NT2/D1 (cell line): ENCODE measurements around the gene PLCL1.

Experiments used
- DNase-seq: peaks from one replicate; pipeline ENCODE4 v3.0.0-alpha.2; 2011; ENCODE audit warnings: low read depth, low spot score
- H3K27me3 ChIP-seq: 2 replicates; pipeline ENCODE4 v1.6.0; 2011; ENCODE audit warnings: mild to moderate bottlenecking; ENCODE audit not compliant: insufficient read length, insufficient read depth
- H3K36me3 ChIP-seq: 2 replicates; pipeline ENCODE4 v1.6.1; 2011; ENCODE audit warnings: mild to moderate bottlenecking, low read length, mixed read lengths; ENCODE audit not compliant: insufficient read depth, insufficient read length
- H3K4me1 ChIP-seq: 2 replicates; pipeline ENCODE4 v1.5.1; 2011; ENCODE audit not compliant: insufficient read depth, insufficient read length
- H3K4me3 ChIP-seq: 2 replicates; pipeline ENCODE4 v1.5.1; 2011; ENCODE audit warnings: low read depth; ENCODE audit not compliant: insufficient read length
- H3K9ac ChIP-seq: 2 replicates; pipeline ENCODE4 v1.6.0; 2011; ENCODE audit warnings: low read depth; ENCODE audit not compliant: insufficient read length
- H3K9me3 ChIP-seq: 2 replicates; pipeline ENCODE4 v1.5.1; 2011; ENCODE audit warnings: mild to moderate bottlenecking, low read length; ENCODE audit not compliant: insufficient read depth
- SUZ12 ChIP-seq: IDR thresholded peaks from 2 replicates; pipeline ENCODE4 v1.6.1; 2011; ENCODE audit not compliant: insufficient read length, insufficient read depth; ENCODE audit errors: extremely low read depth
- YY1 ChIP-seq: IDR thresholded peaks from 2 replicates; pipeline ENCODE4 v1.6.1; 2011; ENCODE audit not compliant: insufficient read length, insufficient read depth
- ZNF274 ChIP-seq: IDR thresholded peaks from 2 replicates; pipeline ENCODE4 v1.6.1; 2011; ENCODE audit warnings: mild to moderate bottlenecking, low read depth, low read length

PLCL1 gene

DNA sequence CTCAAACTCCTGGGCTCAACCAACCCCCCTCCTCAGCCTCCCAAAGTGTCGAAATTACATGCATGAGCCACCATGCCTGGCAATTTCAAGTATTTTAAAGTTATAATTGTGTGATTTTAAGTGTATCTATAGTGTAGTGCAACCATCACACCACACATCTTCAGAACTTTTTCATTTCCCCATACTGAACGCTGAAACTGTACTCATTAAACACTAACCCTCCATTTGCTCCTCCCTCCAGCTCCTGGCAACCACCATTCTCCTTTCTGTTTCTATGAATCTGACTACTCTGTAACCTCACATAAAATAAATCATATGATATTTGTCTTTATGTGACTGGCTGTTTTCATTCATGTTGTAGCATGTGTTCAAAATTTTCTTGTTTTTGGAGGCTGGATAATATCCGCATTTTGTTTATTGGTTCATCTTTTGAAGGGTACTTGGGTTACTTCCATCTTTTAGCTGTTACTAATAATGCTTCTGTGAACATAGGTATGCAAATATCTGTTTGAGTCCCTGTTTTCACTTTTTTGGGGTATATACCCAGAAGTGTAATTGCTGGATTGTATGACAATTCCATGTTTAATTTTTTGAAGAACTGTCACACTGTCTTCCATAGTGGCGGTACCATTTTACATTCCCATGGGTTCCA lies 188.2 kb downstream of the PLCL1 start:
- peaks cover 18% of the 10 kb centered on the region for H3K9me3 ChIP-seq
- no peak for DNase-seq
- no peaks in the 10 kb centered on the region for H3K27me3 ChIP-seq

DNA sequence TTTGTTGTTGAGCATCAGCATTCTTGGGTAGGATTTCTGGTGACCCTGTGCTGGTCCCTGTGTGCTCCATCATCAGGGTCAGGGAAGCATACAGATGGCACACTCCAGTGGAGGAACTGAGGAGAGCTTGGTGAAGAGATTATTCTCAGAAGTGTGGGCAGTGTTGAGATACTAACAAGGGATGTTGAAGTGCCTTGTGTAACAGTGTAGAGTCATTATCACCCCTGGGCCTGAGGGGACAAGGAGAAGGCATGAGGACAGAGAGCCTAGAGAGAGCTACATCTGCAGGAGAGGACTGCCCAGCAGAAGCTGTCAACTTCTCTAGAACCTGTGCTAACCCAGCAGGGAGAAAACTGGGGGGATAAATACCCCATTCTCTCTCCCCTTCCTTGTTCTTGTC lies 189.0 kb downstream of the PLCL1 start:
- H3K27me3 ChIP-seq = no peaks in the 10 kb centered on the region
- H3K36me3 ChIP-seq = no peaks in the 10 kb centered on the region
- no peak for TF ChIP-seq SUZ12
- no peak for TF ChIP-seq YY1
- TF ChIP-seq ZNF274 = no peak
- no peak overlapping the region for H3K9ac ChIP-seq
- no peaks in the 10 kb centered on the region for H3K4me1 ChIP-seq
- no peak overlapping the region for H3K4me3 ChIP-seq
- H3K9me3 ChIP-seq = peaks cover 18% of the 10 kb centered on the region
- no peak for DNase-seq

More for the DNA sequence above, 188.2 kb downstream of the PLCL1 start:
- Histone ChIP-seq H3K4me1 (no peaks in the 10 kb centered on the region), H3K4me3 (no peak overlapping the region), H3K9ac (no peak overlapping the region), H3K36me3 (no peaks in the 10 kb centered on the region)
- no peak for TF ChIP-seq ZNF274
- no peak for TF ChIP-seq SUZ12
- TF ChIP-seq YY1 = no peak

DNA sequence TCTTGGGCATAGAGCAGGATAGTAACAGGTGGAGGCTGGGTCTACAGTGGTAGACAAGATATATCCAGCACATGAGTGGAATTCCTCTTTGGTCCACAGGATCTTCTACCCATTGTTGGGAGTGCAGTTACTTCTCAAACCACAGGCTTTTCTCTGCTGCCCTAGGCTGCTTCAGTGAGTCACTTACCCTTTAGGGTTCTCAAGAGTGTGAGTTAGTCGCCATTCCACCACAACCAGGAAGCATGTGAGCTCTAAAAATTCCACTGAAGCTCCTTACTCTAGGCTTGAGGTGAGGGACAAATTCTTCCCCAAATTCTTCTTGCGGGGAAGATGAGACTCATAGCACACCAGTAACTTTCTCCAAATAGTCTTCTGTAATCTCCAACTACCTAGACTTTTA lies 189.4 kb downstream of the PLCL1 start:
- Histone ChIP-seq H3K4me1 (no peaks in the 10 kb centered on the region), H3K27me3 (no peaks in the 10 kb centered on the region), H3K4me3 (no peak overlapping the region), H3K36me3 (no peaks in the 10 kb centered on the region), H3K9ac (no peak overlapping the region), H3K9me3 (peaks cover 18% of the 10 kb centered on the region)
- no peak for DNase-seq
- TF ChIP-seq YY1 = no peak
- no peak for TF ChIP-seq ZNF274
- no peak for TF ChIP-seq SUZ12

DNA sequence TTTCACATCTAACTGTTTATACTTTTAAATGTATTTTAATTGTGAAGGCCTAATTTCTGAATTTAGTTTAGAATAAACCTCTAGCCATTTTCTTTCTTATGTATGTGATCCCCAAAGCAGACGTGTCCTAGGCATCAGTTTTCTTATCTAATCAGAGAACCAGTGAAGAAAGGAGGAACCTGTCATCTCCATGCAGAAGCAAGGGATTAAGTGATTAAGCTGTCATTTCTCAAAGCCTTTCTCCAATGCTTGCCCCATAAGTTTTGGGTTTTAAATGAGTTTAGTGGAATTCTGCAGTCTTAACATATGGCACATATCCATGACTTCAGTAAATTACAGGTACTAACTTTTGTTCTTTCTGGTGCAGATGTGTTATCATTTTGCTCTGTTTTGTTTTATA lies 190.4 kb downstream of the PLCL1 start:
- Histone ChIP-seq H3K9ac (no peak overlapping the region), H3K27me3 (no peaks in the 10 kb centered on the region), H3K4me1 (no peaks in the 10 kb centered on the region), H3K36me3 (no peaks in the 10 kb centered on the region), H3K4me3 (no peak overlapping the region), H3K9me3 (peaks cover 14% of the 10 kb centered on the region)
- DNase-seq = no peak
- no peak for TF ChIP-seq ZNF274
- TF ChIP-seq YY1 = no peak
- no peak for TF ChIP-seq SUZ12

DNA sequence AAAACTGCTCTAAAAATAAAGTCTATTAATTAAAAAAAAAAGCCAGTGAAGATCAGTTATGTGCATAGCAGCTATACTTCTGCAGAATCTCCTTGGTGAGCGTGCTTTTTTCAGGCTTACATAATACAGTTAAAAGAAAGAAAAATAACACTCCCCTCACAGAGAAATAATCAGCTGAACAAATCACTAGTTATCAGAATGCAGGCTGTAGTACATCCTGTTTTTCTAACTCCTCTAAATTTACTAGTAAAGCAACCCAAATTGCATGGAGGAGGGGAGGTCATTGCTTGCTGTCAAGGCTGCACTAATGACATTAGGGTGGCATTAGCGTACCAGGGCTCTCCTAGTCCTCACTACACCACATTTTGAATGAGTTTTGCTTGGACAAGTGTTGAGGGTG lies 192.2 kb downstream of the PLCL1 start:
- Histone ChIP-seq H3K4me3 (no peak overlapping the region), H3K4me1 (no peaks in the 10 kb centered on the region), H3K9ac (no peak overlapping the region), H3K36me3 (no peaks in the 10 kb centered on the region), H3K27me3 (no peaks in the 10 kb centered on the region), H3K9me3 (no peaks in the 10 kb centered on the region)
- no peak for DNase-seq
- TF ChIP-seq SUZ12 = no peak
- no peak for TF ChIP-seq YY1
- no peak for TF ChIP-seq ZNF274

DNA sequence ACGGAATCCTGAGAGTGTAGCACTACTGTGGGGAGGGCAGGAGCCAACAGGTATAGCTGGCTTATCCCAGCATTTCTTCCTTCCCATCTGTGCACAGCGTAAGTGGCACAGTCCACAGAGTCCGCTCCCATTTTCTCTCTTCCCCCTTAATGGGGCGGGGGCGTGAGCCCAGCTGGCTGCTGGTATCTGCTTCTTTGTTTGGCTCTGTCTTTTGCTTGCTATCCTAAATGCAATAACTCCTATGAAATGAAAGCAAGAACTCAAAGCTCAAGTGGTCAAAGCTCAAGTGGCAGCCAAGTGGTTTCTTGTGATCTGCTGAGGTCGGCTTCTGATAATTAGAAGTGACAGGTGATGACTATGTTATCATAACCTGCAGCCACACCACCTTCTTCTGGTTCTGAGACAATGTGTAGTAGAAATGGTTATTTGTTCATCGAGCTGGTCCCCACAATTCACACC lies 192.7 kb downstream of the PLCL1 start:
- no peak for TF ChIP-seq YY1
- Histone ChIP-seq H3K27me3 (no peaks in the 10 kb centered on the region), H3K4me3 (no peak overlapping the region)

GRCh38 chr2:197998702-197999101 lies 194.3 kb downstream of the PLCL1 start:
- DNase-seq = no peak
- H3K36me3 ChIP-seq = no peaks in the 10 kb centered on the region
- H3K9me3 ChIP-seq = no peaks in the 10 kb centered on the region
- no peak overlapping the region for H3K4me3 ChIP-seq
- no peaks in the 10 kb centered on the region for H3K4me1 ChIP-seq
- TF ChIP-seq YY1 (no peak), ZNF274 (no peak), SUZ12 (no peak)
- no peak overlapping the region for H3K9ac ChIP-seq
- no peaks in the 10 kb centered on the region for H3K27me3 ChIP-seq

More for the DNA sequence above, 192.7 kb downstream of the PLCL1 start:
- DNase-seq = no peak
- no peaks in the 10 kb centered on the region for H3K36me3 ChIP-seq
- H3K9me3 ChIP-seq = no peaks in the 10 kb centered on the region
- H3K9ac ChIP-seq = no peak overlapping the region
- H3K4me1 ChIP-seq = no peaks in the 10 kb centered on the region
